ENCODE measurements around the gene MOB3B.

DNA sequence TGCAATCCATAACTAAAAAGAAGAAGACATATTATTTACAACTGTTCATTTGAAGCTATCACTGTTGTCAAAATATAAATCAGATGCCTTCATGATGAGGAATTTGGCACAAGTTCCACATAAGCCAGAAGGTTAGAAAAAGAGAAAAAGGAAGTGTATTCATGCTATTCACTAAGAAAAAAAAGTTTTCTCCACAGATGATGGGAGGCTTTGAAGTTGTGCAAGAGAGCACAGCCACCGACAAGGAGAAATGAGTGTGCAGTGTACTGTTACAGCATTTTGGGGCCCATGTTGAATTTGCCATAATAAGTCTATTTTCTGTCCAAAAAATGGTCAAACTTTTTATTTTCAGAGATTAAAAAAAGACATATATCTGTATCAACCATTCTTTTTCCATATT lies 38.5 kb downstream of the MOB3B start:
- TF ChIP-seq RARB (CRISPR knock-in tag; IDR thresholded peaks at IDR 0.05): no peak
- TF ChIP-seq OSR1 (CRISPR knock-in tag; IDR thresholded peaks at IDR 0.05): no peak
- TF ChIP-seq, protein P1, sequence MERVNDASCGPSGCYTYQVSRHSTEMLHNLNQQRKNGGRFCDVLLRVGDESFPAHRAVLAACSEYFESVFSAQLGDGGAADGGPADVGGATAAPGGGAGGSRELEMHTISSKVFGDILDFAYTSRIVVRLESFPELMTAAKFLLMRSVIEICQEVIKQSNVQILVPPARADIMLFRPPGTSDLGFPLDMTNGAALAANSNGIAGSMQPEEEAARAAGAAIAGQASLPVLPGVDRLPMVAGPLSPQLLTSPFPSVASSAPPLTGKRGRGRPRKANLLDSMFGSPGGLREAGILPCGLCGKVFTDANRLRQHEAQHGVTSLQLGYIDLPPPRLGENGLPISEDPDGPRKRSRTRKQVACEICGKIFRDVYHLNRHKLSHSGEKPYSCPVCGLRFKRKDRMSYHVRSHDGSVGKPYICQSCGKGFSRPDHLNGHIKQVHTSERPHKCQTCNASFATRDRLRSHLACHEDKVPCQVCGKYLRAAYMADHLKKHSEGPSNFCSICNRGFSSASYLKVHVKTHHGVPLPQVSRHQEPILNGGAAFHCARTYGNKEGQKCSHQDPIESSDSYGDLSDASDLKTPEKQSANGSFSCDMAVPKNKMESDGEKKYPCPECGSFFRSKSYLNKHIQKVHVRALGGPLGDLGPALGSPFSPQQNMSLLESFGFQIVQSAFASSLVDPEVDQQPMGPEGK (CRISPR knock-in tag; IDR thresholded peaks at IDR 0.05; ENCODE audit: borderline replicate concordance): no peak
- TF ChIP-seq SNAI2 (CRISPR knock-in tag; IDR thresholded peaks at IDR 0.05): no peak
- no peak for TF ChIP-seq ARNTL (CRISPR knock-in tag; IDR thresholded peaks at IDR 0.05; ENCODE audit: borderline replicate concordance, low read depth)
- TF ChIP-seq, protein P2, sequence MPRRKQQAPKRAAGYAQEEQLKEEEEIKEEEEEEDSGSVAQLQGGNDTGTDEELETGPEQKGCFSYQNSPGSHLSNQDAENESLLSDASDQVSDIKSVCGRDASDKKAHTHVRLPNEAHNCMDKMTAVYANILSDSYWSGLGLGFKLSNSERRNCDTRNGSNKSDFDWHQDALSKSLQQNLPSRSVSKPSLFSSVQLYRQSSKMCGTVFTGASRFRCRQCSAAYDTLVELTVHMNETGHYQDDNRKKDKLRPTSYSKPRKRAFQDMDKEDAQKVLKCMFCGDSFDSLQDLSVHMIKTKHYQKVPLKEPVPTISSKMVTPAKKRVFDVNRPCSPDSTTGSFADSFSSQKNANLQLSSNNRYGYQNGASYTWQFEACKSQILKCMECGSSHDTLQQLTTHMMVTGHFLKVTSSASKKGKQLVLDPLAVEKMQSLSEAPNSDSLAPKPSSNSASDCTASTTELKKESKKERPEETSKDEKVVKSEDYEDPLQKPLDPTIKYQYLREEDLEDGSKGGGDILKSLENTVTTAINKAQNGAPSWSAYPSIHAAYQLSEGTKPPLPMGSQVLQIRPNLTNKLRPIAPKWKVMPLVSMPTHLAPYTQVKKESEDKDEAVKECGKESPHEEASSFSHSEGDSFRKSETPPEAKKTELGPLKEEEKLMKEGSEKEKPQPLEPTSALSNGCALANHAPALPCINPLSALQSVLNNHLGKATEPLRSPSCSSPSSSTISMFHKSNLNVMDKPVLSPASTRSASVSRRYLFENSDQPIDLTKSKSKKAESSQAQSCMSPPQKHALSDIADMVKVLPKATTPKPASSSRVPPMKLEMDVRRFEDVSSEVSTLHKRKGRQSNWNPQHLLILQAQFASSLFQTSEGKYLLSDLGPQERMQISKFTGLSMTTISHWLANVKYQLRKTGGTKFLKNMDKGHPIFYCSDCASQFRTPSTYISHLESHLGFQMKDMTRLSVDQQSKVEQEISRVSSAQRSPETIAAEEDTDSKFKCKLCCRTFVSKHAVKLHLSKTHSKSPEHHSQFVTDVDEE (CRISPR knock-in tag; IDR thresholded peaks at IDR 0.05): no peak
- no peak for TF ChIP-seq PPARA (CRISPR knock-in tag; IDR thresholded peaks at IDR 0.05; ENCODE audit: borderline replicate concordance)
- TF ChIP-seq, protein P3, sequence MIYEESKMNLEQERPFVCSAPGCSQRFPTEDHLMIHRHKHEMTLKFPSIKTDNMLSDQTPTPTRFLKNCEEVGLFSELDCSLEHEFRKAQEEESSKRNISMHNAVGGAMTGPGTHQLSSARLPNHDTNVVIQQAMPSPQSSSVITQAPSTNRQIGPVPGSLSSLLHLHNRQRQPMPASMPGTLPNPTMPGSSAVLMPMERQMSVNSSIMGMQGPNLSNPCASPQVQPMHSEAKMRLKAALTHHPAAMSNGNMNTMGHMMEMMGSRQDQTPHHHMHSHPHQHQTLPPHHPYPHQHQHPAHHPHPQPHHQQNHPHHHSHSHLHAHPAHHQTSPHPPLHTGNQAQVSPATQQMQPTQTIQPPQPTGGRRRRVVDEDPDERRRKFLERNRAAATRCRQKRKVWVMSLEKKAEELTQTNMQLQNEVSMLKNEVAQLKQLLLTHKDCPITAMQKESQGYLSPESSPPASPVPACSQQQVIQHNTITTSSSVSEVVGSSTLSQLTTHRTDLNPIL (CRISPR knock-in tag; IDR thresholded peaks at IDR 0.05; ENCODE audit: low read depth): no peak
- no peak for TF ChIP-seq TOX (CRISPR knock-in tag; IDR thresholded peaks at IDR 0.05; ENCODE audit: borderline replicate concordance)
- TF ChIP-seq ZFP30 (CRISPR knock-in tag; IDR thresholded peaks at IDR 0.05): no peak

All from SK-N-SH treated with all-trans-retinoic acid at 6 μM for 48 hours (cell line).